GM19455 (cell line): ENCODE data around the gene KIF2C.
"Not testable (repeated sequence)": the region's sequence is repeated elsewhere in the genome, so short reads cannot be mapped to it uniquely, and the experiment has no call there.

Source experiments
- ATAC-seq: cut with Tn5 transposase; IDR thresholded peaks from one replicate; pipeline ENCODE4 v1.9.1; 2021; ENCODE audit not compliant: unreplicated experiment

Gene KIF2C

DNA sequence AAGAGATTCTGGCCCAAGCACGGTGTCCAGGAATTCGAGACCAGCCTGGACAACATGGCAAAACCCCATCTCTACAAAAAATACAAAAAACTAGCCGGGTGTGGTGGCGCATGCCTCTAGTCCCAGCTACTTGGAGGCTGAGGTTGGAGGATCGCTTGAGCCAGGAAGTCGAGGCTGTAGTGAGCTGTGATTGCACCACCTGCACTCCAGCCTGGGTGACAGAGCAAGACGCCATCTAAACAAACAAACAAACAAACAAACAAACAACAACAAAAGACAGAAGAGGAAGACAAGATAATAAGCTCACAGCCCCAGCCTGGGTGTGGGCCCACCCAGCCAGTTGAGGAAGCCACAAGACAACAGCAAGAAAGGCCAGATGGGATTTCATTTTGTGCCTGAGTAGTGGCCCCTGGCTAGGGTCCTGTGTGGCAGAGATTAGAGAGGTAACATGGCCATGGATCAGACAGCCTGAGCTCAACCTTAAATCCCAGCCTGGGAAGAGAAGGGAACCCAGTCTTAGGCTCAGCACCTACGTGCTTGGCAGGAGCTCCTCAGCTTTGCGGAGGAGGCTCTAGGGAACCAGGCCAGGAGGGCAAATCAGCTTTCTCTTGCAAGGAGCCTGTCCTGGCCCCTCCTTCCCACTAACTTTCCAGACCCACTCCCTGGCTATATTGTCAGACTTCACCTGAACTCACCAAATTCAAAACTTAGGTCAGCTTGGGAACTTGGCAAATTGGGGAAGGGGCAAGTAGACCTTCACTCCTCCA is 53.3 kb downstream of the KIF2C start:
- no peak for ATAC-seq

DNA sequence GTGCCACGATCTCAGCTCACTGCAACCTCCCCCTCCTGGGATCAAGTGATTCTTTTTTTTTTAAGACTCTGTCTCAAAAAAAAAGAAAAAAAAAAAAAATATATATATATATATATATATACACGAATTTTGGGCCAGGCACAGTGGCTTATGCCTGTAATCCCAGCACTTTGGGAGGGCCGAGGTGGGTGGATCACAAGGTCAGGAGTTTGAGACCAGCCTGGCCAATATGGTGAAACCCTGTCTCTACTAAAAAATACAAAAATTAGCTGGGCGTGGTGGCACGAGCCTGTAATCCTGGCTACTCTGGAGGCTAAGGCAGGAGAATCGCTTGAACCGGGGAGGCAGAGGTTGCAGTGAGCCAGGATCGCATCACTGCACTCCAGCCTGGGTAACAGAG is 58.2 kb downstream of the KIF2C start:
- ATAC-seq: not testable (repeated sequence)

DNA sequence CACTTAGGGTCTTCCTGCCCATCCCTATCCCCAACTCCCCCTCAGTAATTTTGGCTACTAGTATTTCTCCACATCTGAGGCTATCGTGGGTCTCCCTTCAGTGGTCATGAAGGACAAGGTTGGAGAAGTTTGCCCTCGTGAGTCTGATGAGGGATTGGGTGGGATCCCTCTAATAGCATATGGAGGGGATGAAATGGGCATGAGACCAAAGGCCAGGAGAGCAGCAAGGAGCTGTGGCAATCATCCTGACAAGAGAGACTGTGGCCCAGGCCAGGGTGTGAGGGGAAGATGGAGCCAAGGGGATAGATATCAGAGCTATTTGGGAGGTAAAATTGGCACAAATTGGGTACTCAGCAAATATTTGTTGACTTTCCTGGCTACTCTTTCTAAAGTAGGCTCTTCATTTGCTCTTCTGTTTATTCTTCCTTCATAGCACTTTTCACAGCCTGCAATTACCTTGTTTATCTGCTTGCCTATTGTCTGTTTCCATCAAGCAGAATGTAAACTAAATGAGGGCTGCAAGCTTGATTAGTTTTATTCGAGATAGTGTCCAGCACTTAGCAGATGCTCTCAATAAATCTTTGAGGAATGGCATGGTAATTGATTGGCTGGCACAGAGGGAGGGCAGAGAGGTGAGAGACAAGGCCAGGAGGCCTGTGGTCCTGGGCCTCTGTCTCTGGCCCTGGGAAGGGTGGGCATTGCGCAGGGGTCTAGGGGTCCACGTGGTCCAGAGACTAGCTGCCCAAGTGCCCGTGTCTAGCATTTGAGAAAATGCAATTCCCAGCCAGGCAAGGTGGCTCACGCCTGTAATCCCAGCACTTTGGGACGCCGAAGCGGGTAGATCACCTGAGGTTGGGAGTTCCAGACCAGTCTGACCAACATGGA is 59.1 kb downstream of the KIF2C start:
- no peak for ATAC-seq

DNA sequence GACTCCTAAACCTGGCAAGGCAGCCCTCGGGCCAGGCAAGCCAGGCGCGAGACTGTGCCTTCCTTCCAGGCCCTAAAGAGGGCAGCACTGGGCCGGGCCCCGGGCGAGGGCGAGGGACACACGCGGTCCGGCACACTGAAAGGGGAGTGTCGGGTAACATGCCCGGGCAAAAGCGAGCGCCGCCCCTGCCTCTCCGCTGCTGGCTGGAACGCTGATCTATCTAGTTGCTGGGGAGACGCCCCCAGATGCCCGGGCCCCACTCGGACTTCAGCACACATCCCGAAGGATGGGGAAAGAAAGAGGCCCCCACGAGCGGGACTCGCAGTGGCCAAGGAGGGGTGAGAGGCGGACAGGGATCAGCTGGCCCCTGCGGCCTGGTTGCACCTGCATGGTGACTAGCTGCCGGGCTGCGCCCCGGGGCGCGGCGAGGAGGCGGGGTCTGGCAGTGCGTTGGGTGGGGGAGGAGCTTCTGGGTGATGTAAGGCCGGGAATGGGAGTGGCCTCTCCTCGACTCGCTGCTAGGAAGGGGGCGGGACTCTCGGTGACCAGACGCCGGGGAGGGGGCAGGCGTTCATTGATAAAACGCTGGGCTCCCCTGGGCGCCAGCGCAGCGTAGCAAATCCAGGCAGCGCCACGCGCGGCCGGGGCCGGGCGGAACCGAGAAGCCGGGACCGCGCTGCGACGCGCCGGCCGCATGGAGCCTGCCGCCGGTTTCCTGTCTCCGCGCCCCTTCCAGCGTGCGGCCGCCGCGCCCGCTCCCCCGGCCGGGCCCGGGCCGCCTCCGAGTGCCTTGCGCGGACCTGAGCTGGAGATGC is 60.3 kb downstream of the KIF2C start, which contains the start of gene PLK3:
TSS of gene PLK3 (plus strand) at position 608 of the 815 bp plus-strand sequence. CDS start at position 695, 87 bp downstream.
- ATAC-seq: peak; percentile 80

DNA sequence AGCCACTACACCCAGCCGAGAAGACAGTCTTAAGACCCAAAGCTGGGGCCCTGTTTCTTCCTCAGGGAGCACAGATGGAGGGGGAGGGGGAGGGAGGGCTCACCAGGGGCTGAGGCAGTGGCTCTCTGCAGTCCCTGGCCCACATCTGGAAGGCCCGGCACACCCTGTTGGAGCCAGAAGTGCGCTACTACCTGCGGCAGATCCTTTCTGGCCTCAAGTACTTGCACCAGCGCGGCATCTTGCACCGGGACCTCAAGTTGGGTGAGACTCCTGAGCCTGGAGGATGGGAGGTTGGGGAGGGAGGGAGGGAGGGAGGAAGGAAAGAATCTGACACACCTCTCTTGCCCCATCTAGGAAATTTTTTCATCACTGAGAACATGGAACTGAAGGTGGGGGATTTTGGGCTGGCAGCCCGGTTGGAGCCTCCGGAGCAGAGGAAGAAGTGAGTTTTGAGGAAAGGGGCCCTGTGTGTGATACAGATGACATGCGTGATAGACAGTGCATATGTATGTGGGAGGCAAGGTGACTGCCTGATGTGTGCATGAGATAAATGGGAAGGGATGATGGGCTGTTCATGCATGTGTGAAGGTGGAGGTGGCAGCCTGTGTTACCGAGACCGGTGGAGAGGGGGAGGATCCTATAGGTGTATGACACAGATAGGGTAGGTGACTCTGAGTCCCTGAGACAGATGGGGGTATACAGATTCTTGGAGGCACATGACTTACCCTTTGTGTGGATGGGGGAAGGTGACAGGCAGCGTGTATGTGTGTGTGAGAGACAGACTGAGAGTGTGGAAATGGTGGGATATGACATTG is 62.1 kb downstream of the KIF2C start:
- no peak for ATAC-seq

DNA sequence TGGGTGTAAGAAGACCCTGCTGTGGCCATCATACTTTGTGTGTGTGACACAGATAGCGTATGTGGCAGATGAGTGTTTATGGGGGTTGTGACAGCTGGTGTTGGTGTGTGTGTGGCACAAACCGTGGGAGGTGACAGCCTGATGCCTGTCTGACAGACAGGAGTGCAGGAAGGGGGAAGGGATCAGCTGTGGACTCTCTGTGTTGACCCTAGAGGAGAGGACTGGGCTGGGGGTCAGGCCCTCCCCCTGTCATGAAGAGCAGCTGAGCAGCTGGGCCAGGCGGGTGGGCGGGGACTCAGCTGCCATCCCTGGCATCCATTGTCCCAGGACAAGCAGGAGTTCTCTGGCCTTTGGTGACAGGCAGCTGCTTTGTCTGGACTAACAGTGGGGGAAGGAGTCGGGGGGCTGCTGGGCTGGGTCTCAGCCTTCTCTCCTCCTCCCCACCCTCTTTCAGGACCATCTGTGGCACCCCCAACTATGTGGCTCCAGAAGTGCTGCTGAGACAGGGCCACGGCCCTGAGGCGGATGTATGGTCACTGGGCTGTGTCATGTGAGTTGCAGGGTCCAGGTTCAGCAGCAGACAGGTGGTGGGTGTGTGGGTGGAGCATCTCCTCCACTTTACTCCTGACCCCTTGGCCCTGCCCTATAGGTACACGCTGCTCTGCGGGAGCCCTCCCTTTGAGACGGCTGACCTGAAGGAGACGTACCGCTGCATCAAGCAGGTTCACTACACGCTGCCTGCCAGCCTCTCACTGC is 62.8 kb downstream of the KIF2C start:
- ATAC-seq: no peak

DNA sequence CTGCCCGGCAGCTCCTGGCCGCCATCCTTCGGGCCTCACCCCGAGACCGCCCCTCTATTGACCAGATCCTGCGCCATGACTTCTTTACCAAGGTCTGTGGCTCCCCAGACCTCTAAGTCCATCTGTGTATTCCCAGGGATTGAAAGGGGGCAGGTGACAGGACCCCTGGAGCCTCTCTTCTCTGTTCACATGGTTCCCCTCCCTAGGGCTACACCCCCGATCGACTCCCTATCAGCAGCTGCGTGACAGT is 63.4 kb downstream of the KIF2C start:
- no peak for ATAC-seq

DNA sequence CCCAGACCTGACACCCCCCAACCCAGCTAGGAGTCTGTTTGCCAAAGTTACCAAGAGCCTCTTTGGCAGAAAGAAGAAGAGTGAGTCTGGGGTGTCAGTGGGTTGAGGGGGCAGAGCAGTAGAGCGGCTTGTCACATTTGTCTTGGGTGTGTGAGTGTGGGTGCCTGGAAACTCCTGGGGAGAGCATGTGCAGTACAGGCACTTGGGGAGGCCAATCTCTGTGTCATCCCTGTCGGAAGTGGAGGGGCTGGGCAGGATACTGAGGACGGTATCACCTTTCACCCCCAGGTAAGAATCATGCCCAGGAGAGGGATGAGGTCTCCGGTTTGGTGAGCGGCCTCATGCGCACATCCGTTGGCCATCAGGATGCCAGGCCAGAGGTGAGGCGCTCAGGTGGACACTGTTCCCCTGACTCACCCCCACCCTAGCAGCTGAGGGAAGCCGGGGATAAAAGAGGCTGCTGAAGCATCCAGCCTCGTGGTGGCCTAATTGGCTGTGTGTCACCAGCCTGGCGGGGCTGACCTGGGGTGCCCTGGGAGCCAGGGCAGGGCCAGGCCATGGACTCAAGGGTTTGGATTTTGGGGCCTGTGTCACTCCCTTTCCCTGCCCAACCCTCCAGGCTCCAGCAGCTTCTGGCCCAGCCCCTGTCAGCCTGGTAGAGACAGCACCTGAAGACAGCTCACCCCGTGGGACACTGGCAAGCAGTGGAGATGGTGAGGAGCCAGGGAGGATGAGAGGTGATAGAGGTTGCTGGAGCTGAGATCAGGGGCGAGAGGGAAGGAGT is 63.9 kb downstream of the KIF2C start:
- ATAC-seq: no peak

DNA sequence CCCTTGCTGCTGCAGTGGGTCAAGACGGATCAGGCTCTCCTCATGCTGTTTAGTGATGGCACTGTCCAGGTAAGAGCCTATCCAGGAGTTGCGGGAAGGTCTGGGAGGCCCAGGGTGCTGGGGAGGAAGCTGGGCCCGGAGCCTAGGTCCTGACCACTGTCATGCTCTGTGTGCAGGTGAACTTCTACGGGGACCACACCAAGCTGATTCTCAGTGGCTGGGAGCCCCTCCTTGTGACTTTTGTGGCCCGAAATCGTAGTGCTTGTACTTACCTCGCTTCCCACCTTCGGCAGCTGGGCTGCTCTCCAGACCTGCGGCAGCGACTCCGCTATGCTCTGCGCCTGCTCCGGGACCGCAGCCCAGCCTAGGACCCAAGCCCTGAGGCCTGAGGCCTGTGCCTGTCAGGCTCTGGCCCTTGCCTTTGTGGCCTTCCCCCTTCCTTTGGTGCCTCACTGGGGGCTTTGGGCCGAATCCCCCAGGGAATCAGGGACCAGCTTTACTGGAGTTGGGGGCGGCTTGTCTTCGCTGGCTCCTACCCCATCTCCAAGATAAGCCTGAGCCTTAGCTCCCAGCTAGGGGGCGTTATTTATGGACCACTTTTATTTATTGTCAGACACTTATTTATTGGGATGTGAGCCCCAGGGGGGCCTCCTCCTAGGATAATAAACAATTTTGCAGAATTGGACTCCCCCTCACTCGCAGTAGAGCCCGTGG is 65.8 kb downstream of the KIF2C start:
- ATAC-seq: no peak

DNA sequence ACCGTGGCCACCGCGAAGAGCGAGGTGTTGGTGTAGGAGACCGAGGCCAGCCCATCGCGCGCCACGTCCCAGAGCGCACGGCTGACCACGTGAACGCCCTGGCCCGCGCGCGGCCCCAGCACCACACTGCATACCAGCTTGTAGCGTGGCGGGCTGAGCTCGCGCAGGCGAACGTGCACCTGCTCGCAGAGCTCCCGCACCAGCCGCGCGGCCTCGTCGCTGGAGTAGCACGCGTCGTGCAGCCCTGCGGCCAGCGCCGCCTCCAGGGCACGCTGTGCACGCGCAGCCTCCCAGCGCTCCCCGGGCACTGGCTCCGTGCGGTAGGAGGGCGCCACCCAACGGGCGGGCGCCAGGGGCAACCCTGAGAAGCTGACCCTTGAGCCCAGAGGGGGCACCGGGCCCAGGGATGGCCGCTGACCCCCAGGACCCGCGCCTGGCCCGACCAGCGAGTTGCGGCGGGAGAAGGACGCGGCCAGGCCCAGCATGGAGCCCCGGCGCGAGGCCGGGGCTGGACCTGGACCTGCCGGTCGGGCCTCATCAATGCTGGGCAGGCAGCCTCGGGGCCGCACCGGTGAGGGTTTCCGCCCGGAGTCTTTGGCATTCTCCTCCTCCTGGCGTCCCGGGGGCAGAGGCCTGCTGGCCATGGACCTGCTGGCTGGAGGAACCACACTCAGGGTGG is 66.5 kb downstream of the KIF2C start:
- ATAC-seq: no peak

DNA sequence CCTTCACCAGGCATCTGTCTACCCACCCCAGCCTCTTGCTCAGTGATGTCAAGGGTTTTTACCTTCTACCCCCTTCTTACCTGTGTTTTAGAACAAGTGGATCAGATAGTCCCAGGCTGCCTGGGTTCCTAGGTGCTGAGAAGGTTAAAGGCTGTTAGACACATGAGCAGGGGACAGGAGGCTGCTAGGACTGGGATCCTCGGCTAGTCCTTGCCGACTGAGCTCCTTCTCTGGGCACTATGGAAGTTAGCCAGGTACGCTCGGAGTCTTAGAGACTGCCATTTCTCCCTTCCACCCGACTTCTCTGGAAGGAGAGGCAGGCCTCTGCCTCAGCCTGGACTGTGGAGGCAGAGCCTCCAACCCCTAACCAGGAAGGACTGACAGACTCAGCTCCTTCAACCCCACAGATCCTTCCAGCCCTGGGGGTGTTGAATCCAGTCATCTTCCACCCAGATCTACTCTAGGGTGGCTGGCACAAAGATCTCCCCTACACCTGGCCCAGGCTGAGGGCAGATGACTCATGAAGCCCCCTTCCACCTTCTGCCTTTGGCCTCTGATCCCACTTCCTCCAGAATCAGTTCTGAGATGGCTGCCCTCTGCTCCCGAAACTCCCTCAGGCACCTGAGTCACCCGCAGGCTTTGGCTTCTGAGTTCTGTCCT is 67.2 kb downstream of the KIF2C start, which contains the start of gene DYNLT4:
TSS of gene DYNLT4 (minus strand) at position 648 of the 660 bp plus-strand sequence. CDS start 683 bp downstream, outside the sequence.
- ATAC-seq: no peak

DNA sequence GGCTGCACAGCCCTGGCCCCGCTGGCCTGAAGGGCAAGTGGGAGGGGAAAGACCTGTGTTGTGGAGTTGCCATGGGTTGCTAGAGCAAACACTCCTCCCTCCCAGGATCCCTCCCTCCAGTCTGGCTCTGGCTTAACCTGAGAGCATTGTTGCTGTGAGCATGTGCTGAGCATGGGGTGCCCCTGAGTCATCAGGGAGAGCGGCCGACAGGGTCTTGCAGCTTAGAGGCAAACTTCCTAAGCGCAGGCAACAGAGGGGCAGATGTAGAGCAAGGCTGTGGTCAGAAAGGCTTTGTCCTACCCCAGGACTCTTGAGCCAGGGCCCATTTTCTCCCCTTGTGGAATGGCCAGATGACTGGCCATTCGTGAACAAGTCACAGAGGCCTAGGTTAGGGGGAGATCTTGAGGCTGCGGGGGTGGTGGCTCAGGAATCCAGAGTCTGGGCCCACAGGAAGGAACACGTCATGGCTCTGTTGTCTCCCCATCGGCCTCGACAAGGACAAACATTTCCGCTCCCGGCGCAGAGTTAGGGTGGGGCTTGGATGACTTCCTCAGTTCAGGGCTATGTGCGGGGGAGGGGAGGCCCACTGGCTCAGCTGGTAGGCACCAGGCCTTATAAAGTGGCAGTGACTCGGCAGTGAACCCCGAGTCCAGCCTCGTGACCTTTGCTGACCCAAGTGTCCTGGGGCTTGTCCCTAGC is 67.9 kb downstream of the KIF2C start:
- no peak for ATAC-seq

DNA sequence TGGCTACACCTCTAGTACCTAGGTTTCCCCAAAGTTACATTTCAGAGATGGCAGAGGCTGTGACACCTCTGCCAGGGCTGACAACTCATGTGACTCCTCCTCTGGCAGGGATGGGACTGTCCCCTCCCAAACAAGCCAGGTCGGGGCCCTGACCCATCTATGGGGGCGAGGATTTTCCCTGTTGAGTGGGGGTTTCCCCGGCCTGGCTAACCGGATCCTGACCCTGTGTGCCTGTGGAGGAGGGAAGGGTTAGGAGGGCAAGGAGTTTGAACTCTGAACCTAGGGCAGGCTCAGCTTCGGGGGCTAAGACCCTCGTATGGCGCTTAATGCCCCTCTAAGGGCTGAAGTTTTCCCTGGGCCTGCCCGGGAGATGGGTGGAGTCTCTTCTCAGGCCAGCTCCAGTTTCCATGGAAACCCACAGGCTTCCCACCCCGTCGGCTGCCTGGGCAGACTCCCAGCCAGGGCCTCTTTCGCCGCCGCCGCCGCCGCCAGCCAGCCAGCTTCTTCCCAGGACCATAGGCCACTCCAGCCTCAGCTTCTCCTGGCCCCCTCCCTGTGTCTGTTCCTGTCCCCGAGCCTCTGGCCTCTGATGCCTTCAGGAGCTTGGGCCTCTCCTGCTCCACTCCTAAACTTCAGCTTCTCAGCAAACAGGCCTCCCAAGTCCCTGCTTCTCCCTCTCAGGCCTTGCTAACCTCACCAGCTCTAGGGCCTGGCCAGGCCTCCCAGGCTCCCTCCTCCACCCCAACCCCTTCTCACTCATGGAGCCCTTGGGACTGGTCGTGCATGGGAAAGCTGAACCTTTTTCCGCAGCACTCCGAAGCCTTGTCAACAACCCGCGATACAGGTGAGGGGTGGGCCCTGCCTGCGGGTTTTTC is 68.7 kb downstream of the KIF2C start, which contains the start of gene BTBD19:
TSS of gene BTBD19 (plus strand) at position 461 of the 875 bp plus-strand sequence. CDS start at position 759, 298 bp downstream.
- no peak for ATAC-seq

DNA sequence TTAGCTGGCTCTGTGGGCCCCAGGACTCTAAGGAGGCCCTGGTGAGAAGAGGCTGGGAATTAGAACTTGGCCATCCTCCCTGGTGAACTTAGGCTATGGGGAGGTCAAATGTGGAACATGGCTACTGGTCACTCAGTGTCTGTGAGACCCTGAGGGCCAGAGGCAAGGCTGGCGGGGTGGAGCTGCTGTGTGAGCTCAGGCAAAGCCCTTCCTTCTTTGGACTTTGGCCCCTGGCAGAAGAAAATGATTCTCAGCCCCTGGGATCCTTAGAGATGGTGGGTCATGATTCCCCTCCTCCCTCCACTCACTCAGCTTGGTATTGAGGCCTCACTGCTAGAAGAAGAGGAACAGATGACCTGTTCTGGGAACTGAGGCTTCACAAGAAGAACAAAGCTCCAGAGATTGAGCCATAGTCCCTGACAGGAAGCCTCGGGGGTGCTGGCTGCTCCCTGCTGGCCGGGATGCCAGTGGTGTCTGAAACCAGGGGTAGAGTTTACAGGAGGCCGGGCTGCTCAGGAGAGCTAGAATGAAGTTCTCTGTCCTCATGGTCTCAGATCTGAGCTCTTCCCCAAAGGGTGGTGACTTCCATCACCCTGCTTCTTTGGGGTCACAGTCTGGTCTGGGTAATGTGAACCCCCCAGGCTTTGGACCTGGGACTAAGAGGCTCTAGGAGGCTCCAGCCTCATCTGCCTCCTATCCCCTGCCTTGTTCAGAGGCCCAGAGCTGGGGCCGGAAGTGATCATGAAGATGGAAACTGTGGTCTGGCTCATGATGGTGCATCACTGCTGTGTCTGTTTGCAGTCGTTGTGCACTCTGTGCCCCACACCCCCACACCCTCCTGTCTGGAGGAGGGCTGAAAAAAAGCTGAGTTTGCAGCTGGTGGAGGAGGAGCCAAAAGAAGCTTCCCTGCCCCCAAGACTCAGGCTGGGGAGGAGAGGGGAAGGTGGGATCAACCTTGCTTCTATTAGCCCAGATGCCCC is 69.6 kb downstream of the KIF2C start:
- ATAC-seq: peak; percentile 48
